Fibroblast of peridontal ligament (primary cell): Measurements from ENCODE around the gene U2SURP.

Source experiments
- DNase-seq: peaks from one replicate; pipeline ENCODE4 v3.0.0-alpha.2; 2010; ENCODE audit errors: extremely low read depth

Gene U2SURP

GRCh38 chr3:143101792-143102381 is 100.5 kb downstream of the U2SURP start:
- DNase-seq: no peak

GRCh38 chr3:143103652-143104051 is 102.3 kb downstream of the U2SURP start:
- DNase-seq: no peak

DNA sequence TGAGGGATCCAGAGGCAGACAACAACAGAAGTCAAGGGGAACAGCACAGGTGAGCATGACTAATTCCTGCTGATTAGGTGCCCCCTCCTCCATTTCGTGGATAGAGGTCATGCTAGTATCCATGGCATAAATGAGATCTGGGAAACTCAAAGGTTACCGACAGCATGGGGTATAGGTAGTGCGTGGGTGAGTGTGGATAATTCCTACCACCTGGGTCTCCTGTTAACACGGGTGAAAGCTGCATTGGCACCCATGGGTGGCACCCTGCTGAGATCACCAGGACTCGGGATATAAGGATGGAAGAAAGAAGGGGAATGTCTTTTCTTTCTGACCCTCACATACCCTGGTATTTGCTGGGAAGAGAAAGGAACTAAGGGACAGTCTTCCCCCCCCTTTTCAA is 103.8 kb downstream of the U2SURP start:
- DNase-seq: no peak

DNA sequence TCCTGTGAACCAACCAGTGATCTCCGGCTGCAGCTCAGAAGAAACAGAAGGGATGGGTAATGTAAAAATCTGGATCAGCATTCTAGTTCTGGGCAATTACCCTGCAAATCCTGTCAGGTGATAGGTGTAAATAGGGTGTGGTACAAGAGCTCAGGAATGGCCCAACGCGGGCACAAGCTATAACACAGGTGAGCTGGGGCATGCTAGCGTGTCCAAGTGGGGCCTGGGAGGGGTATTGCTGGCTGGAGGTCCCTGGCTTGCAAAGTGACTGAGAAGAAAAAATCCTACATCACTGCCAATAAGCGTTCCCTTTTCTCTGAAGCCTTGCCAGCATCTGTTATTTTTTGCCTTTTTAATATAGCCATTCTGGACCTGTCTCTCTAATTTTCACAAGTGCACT is 108.5 kb downstream of the U2SURP start:
- DNase-seq: no peak
